ENCODE measurements around the gene TMEM248. TPM values are rescaled to one million over a fixed set of nuclear protein-coding genes. Genes with fewer than 3 reads are reported as not detected.

TMEM248 gene
- total and polyA plus RNA-seq, 2 of the 8 experiments (the other 6 are each of a cell fraction or from before 2014, with no cell fraction given) = 63.6 to 126 TPM

- peaks cover 0 to 8% (median 0%) of the 10 kb centered on the region in 4 experiments; a peak in 2 of 8 replicates for H3K36me3 ChIP-seq (ENCODE audit: control insufficient read depth in 2 of 4, insufficient read depth in 4 of 4, low read length in 3 of 4)
- FAIRE-seq (no peak), DNase-seq (ENCODE audit: low read depth in 1 of 2, low spot score in 2 of 2) (peak in 1 of 2 experiments; percentile 56)
- no peak overlapping the region for H3K9ac ChIP-seq (replicated peaks in 1 of 4; ENCODE audit: extremely low read depth in 1 of 4, low read depth in 3 of 4, low read length in 3 of 4)
- H3K27ac ChIP-seq (ENCODE audit: low read depth, low read length) = peak overlapping the region; percentile 5; the same call in 1 of the 2 replicates
- WGBS, 2 experiments (ENCODE audit: extremely low coverage in 1 of 2, insufficient coverage in 1 of 2, insufficient read length in 1 of 2, insufficient replicate concordance in 2 of 2, low coverage in 1 of 2, low lambda C conversion rate in 2 of 2, missing lambda C conversion rate in 1 of 2) = 87% methylated on average over 5 of the region's 5 CpGs; no CpG with 5 or more reads in 1 of the 2 experiments
- no peaks in the 10 kb centered on the region for H3K23me2 ChIP-seq (ENCODE audit: low read depth, low read length)
- H2BK15ac ChIP-seq (ENCODE audit: low read length) = no peak overlapping the region
- H3K4me3 ChIP-seq (ENCODE audit: extremely low read depth in 1 of 4, insufficient read depth in 2 of 4, low read depth in 3 of 4, low read length in 4 of 4) = no peak overlapping the region
- H3K79me1 ChIP-seq (ENCODE audit: low read depth, low read length) = no peaks in the 10 kb centered on the region
- no peak overlapping the region for H2BK20ac ChIP-seq (ENCODE audit: low read length)
- no peak overlapping the region for H3K56ac ChIP-seq (replicated peaks; ENCODE audit: insufficient read length, low read depth, low read length)
- TF ChIP-seq CTCF (IDR thresholded peaks at IDR 0.05; ENCODE audit: control extremely low read depth in 1 of 3, insufficient read depth in 1 of 3, low read depth in 1 of 3, low read length in 3 of 3) = peak; percentile 45 to 68 (median 59)
- TF ChIP-seq RAD21 (IDR thresholded peaks at IDR 0.05 in 1 of 2, conservative IDR thresholded peaks at IDR 0.05 in 1 of 2; ENCODE audit: low read depth in 2 of 2, low read length in 2 of 2) = peak; percentile 49 to 51
- no peak for TF ChIP-seq YY1 (IDR thresholded peaks at IDR 0.05; ENCODE audit: low read depth, low read length)
- no peaks in the 10 kb centered on the region for H3K27me3 ChIP-seq (replicated peaks in 1 of 4; ENCODE audit: control insufficient read depth in 3 of 4, extremely low read depth in 1 of 4, insufficient read depth in 3 of 4, low read length in 3 of 4)
- no peak overlapping the region for H3K4ac ChIP-seq (replicated peaks; ENCODE audit: insufficient read length, low read depth, low read length)
- no peak overlapping the region for H2BK120ac ChIP-seq (replicated peaks; ENCODE audit: low read depth, low read length)
- no peak overlapping the region for H2BK5ac ChIP-seq (ENCODE audit: low read depth, low read length)
- H2BK12ac ChIP-seq (ENCODE audit: low read depth, low read length) = no peak overlapping the region; the same call in 1 of the 2 replicates
- no peak overlapping the region for H4K91ac ChIP-seq (replicated peaks; ENCODE audit: insufficient read length, low read length)
- no peaks in the 10 kb centered on the region for H3K9me3 ChIP-seq (ENCODE audit: insufficient read depth in 2 of 2, low read depth in 1 of 2, low read length in 1 of 2)
- no peak overlapping the region for H4K5ac ChIP-seq (ENCODE audit: insufficient read length, low read depth, low read length)
- no peak overlapping the region for H4K8ac ChIP-seq (ENCODE audit: extremely low read depth, insufficient read depth, low read length)
- POLR2A ChIA-PET (ENCODE audit: partially characterized antibody) = interaction anchor here (0.5 to 2.4 kb wide), 4 partner anchors 11 to 355 kb away, joined by 3 to 10 read pairs (median 3); no protein-coding TSS in a partner anchor
- H4K20me1 ChIP-seq (replicated peaks in 1 of 2; ENCODE audit: control insufficient read depth in 1 of 2, insufficient read depth in 2 of 2, low read length in 2 of 2) = peaks cover 0 to 2% of the 10 kb centered on the region in 2 experiments
- no peak overlapping the region for H2AK5ac ChIP-seq (ENCODE audit: low read depth, low read length)
- H3K4me1 ChIP-seq (replicated peaks in 1 of 4; ENCODE audit: control insufficient read depth in 3 of 4, insufficient read depth in 4 of 4, low read length in 3 of 4) = no peaks in the 10 kb centered on the region
- no peak overlapping the region for H3K23ac ChIP-seq (ENCODE audit: insufficient read length)
- H3K14ac ChIP-seq (ENCODE audit: insufficient read length) = no peak overlapping the region
- CTCF ChIA-PET (ENCODE audit: partially characterized antibody) = interaction anchor here (0.6 to 5.7 kb wide), 30 partner anchors 8 to 348 kb away, joined by 3 to 55 read pairs (median 4); partner anchors contain the start of gene TMEM248
- no peak overlapping the region for H3K4me2 ChIP-seq (ENCODE audit: insufficient read depth in 1 of 2, low read depth in 2 of 2, low read length in 2 of 2)
- no peak overlapping the region for H3K18ac ChIP-seq (ENCODE audit: extremely low read depth, low read length)
- no peak overlapping the region for H2AFZ ChIP-seq (ENCODE audit: low read length)
- no peaks in the 10 kb centered on the region for H3K79me2 ChIP-seq (ENCODE audit: control insufficient read depth in 1 of 2, insufficient read depth in 2 of 2, low read length in 2 of 2)
Measured at GRCh38 chr7:66905689-66906088, 15.3 kb upstream of the TMEM248 start.

Data from H1 (cell line).